HepG2 (cell line): ENCODE measurements around the gene KIF9. TPM values are rescaled to one million over a fixed set of nuclear protein-coding genes. Genes with fewer than 3 reads are reported as not detected.

Experiments
- ATAC-seq: fragments of 200-7000 bp; cut with Tn5 transposase; 3 replicates; pipeline ENCODE4 v1.9.1; 2020; ENCODE audit warnings: mild to moderate bottlenecking, moderate library complexity
- Bru-seq: library from RNA; stranded (reverse); fragments of 400-500 nt; gene quantifications from one replicate; lab custom pipeline; 2021; lab: Mats Ljungman, UMichigan
- BruChase-seq, 2 experiments: library from RNA; stranded (reverse); fragments of 400-500 nt; gene quantifications; one replicate each; lab custom pipeline; 2021; lab: Mats Ljungman, UMichigan
- BruUV-seq: library from RNA; stranded (reverse); fragments of 400-500 nt; replicated peaks from 2 replicates; lab custom pipeline; 2021; lab: Mats Ljungman, UMichigan
- CTCF ChIA-PET: fragments of 300-600 bp; formaldehyde crosslinking; extraction: SDS; loops from one replicate; lab custom pipeline; 2021; ENCODE audit warnings: low total read pairs, inconsistent platforms, low intra/inter-chr PET ratio; lab: Yijun Ruan, JAX
- POLR2A ChIA-PET: fragments of 350-600 bp; sonication (Branson Sonifier 250); formaldehyde crosslinking; loops from one replicate; lab custom pipeline; 2020; ENCODE audit warnings: antibody characterized with exemption, inconsistent platforms; lab: Yijun Ruan, JAX
- DNase-seq: peaks from one replicate; pipeline ENCODE4 v3.0.0-alpha.2; 2015; ENCODE audit warnings: low spot score
- FAIRE-seq: peaks from 3 replicates; lab custom pipeline; 2011; peaks lifted over from hg19 to GRCh38; lab: Jason Lieb, UNC
- H2AFZ ChIP-seq: one replicate; pipeline ENCODE4 v1.6.1; 2011; ENCODE audit warnings: low read length, inconsistent platforms
- H3K27ac ChIP-seq: fragments of 300-600 bp; 3 replicates; pipeline ENCODE4 v1.8.0; 2011; ENCODE audit warnings: mixed run types, mild to moderate bottlenecking, mixed read lengths, low read length, inconsistent platforms; ENCODE audit not compliant: insufficient read depth; ENCODE audit errors: extremely low read length
- H3K27me3 ChIP-seq, 2 experiments: fragments of 200-600 bp in 1 of 2; 2 replicates in 1 of 2; 3 replicates in 1 of 2; pipeline versions ENCODE4 v1.6.0 to v1.8.0; 2011; ENCODE audit warnings: low read length in 2 of 2, mild to moderate bottlenecking in 2 of 2, moderate library complexity in 2 of 2, inconsistent platforms in 1 of 2; ENCODE audit not compliant: insufficient read depth in 2 of 2, control insufficient read depth in 1 of 2
- H3K36me3 ChIP-seq, 2 experiments: fragments of 200-600 bp in 1 of 2; replicated peaks in 1 of 2; 2 replicates in 1 of 2; 3 replicates in 1 of 2; pipeline versions ENCODE4 v1.5.1 to v1.8.0; 2011; ENCODE audit warnings: low read length in 2 of 2, inconsistent platforms in 1 of 2; ENCODE audit not compliant: insufficient read depth in 2 of 2, control insufficient read depth in 1 of 2
- H3K4me1 ChIP-seq: 2 replicates; pipeline ENCODE4 v1.5.1; 2012; ENCODE audit warnings: low read length, inconsistent platforms; ENCODE audit not compliant: insufficient read depth
- H3K4me2 ChIP-seq: 2 replicates; pipeline ENCODE4 v1.6.0; 2011; ENCODE audit warnings: low read depth, low read length, inconsistent platforms
- H3K4me3 ChIP-seq, 3 experiments: fragments of 200-600 bp in 1 of 3; sonication (generic), shearing (Covaris generic) in 1 of 3; replicated peaks in 1 of 3; 2 replicates each; pipeline ENCODE4 v1.5.1; 2011 to 2016; ENCODE audit warnings: low read length in 3 of 3, inconsistent platforms in 2 of 3, low read depth in 2 of 3, mild to moderate bottlenecking in 2 of 3, control low read depth in 1 of 3, mixed read lengths in 1 of 3; ENCODE audit not compliant: insufficient read depth in 1 of 3
- H3K79me2 ChIP-seq: one replicate; pipeline ENCODE4 v1.6.1; 2011; ENCODE audit warnings: low read length, inconsistent platforms; ENCODE audit not compliant: insufficient read depth
- H3K9ac ChIP-seq: 2 replicates; pipeline ENCODE4 v1.6.0; 2011; ENCODE audit warnings: mild to moderate bottlenecking, low read depth, low read length, inconsistent platforms; ENCODE audit not compliant: insufficient read depth
- H3K9me3 ChIP-seq: 2 replicates; pipeline ENCODE4 v1.5.1; 2012; ENCODE audit warnings: mild to moderate bottlenecking, low read length
- H4K20me1 ChIP-seq: 2 replicates; pipeline ENCODE4 v1.6.0; 2011; ENCODE audit warnings: inconsistent platforms, mild to moderate bottlenecking, low read length, moderate library complexity; ENCODE audit not compliant: insufficient read depth
- ADNP ChIP-seq: sonication (generic); formaldehyde crosslinking; IDR thresholded peaks from 2 replicates; pipeline ENCODE4 v1.4.0; 2020; ENCODE audit warnings: missing genetic modification reagents
- ATM ChIP-seq: fragments of 450-650 bp; IDR thresholded peaks from 2 replicates; pipeline ENCODE4 v1.7.1; 2017; ENCODE audit warnings: mild to moderate bottlenecking, borderline replicate concordance
- ERF ChIP-seq: IDR thresholded peaks from 2 replicates; pipeline ENCODE4 v1.6.1; 2018; ENCODE audit warnings: missing biosample characterization, missing genetic modification reagents
- FOXA1 ChIP-seq, 2 experiments: fragments of 450-650 bp in 1 of 2; sonication (generic) in 1 of 2; formaldehyde crosslinking in 1 of 2; IDR thresholded peaks; 2 replicates each; pipeline versions ENCODE4 v1.4.0 to v1.6.1; 2016 to 2020; ENCODE audit warnings: missing genetic modification reagents in 1 of 2
- FUBP1 ChIP-seq: sonication (generic); formaldehyde crosslinking; IDR thresholded peaks from 2 replicates; pipeline ENCODE4 v1.5.1; 2020; ENCODE audit warnings: missing genetic modification reagents, mild to moderate bottlenecking, borderline replicate concordance
- GFI1 ChIP-seq: sonication (generic); formaldehyde crosslinking; IDR thresholded peaks from 2 replicates; pipeline ENCODE4 v1.5.0; 2020; ENCODE audit warnings: missing genetic modification reagents, mild to moderate bottlenecking, borderline replicate concordance
- SALL2 ChIP-seq: sonication (generic); formaldehyde crosslinking; IDR thresholded peaks from 2 replicates; pipeline ENCODE4 v1.8.1; 2023; ENCODE audit warnings: mild to moderate bottlenecking, missing genetic modification reagents, inconsistent platforms
- ZMAT5 ChIP-seq: sonication (generic); formaldehyde crosslinking; IDR thresholded peaks from 2 replicates; pipeline ENCODE4 v1.5.0; 2020; ENCODE audit warnings: mild to moderate bottlenecking, low read depth, missing genetic modification reagents, borderline replicate concordance
- ZNF350 ChIP-seq: sonication (generic); formaldehyde crosslinking; IDR thresholded peaks from 2 replicates; pipeline ENCODE4 v1.4.0; 2020; ENCODE audit warnings: mild to moderate bottlenecking, low read depth, missing genetic modification reagents, borderline replicate concordance
- ZNF432 ChIP-seq: sonication (generic); formaldehyde crosslinking; IDR thresholded peaks from 2 replicates; pipeline ENCODE4 v1.5.0; 2020; ENCODE audit warnings: missing genetic modification reagents, mild to moderate bottlenecking, borderline replicate concordance
- ZNF552 ChIP-seq: sonication (generic); formaldehyde crosslinking; IDR thresholded peaks from 2 replicates; pipeline ENCODE4 v1.9.0; 2022; ENCODE audit warnings: missing genetic modification reagents, mild to moderate bottlenecking, borderline replicate concordance
- WGBS: methylation state at CpG from one replicate; pipeline ENCODE4 v1.1.6; 2017; ENCODE audit warnings: low lambda C conversion rate; 5-methylcytosine and 5-hydroxymethylcytosine counted together
- in situ Hi-C: cut with HindIII; loops from 2 replicates; pipeline ENCODE4 v1.10.0; 2017; ENCODE audit warnings: low pct_unique_long_range_greater_than_20kb; ENCODE audit not compliant: extremely low pct_ligation_motif_present
- intact Hi-C: fragments of 100-400 bp; cut with micrococcal nuclease; formaldehyde crosslinking; loops from one replicate; pipeline ENCODE4 v1.10.0; 2022; ENCODE audit not compliant: unreplicated experiment
- long read RNA-seq, 2 experiments: library from RNA in 1 of 2; library from polyadenylated mRNA in 1 of 2; stranded (forward) in 1 of 2; unstranded in 1 of 2; transcript quantifications; one replicate each; pipeline ENCODE4 v2.0.0, GENCODE V29; 2019 to 2022
- polyA minus RNA-seq, 3 experiments: library from RNA; depleted of rRNA, polyadenylated mRNA; stranded (reverse); fragments of >200 nt; gene quantifications; 2 replicates each; pipeline ENCODE4 v1.2.3, GENCODE V29; 2011; ENCODE audit warnings: low replicate concordance in 1 of 3
- polyA plus RNA-seq, 8 experiments: library from polyadenylated mRNA; depleted of rRNA in 3 of 8; stranded (reverse) in 7 of 8; unstranded in 1 of 8; fragments of >200 nt; fragmentation: Illumina TruSeq in 4 of 8; extraction: Trizol in 4 of 8; gene quantifications; 2 replicates each; pipeline versions ENCODE4 v1.2.1 to v1.2.3, GENCODE V29; 2011 to 2016; ENCODE audit warnings: low read depth in 4 of 8, missing spikeins in 1 of 8, mixed read lengths in 1 of 8; ENCODE audit not compliant: insufficient read depth in 1 of 8
- total RNA-seq, 5 experiments: library from RNA; depleted of rRNA; stranded (reverse); fragments of >200 nt; fragmentation: Illumina TruSeq; extraction: Trizol; gene quantifications; 2 replicates each; pipeline ENCODE4 v1.2.3, GENCODE V29; 2016; ENCODE audit warnings: low read depth in 1 of 5

KIF9 gene, protein sequence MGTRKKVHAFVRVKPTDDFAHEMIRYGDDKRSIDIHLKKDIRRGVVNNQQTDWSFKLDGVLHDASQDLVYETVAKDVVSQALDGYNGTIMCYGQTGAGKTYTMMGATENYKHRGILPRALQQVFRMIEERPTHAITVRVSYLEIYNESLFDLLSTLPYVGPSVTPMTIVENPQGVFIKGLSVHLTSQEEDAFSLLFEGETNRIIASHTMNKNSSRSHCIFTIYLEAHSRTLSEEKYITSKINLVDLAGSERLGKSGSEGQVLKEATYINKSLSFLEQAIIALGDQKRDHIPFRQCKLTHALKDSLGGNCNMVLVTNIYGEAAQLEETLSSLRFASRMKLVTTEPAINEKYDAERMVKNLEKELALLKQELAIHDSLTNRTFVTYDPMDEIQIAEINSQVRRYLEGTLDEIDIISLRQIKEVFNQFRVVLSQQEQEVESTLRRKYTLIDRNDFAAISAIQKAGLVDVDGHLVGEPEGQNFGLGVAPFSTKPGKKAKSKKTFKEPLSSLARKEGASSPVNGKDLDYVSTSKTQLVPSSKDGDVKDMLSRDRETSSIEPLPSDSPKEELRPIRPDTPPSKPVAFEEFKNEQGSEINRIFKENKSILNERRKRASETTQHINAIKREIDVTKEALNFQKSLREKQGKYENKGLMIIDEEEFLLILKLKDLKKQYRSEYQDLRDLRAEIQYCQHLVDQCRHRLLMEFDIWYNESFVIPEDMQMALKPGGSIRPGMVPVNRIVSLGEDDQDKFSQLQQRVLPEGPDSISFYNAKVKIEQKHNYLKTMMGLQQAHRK
- total RNA-seq (2016; rRNA removed; fragmentation: Illumina TruSeq; extraction: Trizol) (16.9 and 18.8 TPM in 2 replicates), polyA plus RNA-seq (2011; rRNA removed) (4.3 and 5.1 TPM in 2 replicates), polyA minus RNA-seq (2011; rRNA and poly(A)+ RNA removed; ENCODE audit: low replicate concordance) (2.9 and 4.0 TPM in 2 replicates), Bru-seq, nascent RNA (percentile 35 among the genes with signal in this experiment), BruChase-seq, experiment 1, labeled RNA remaining after a 6-hour chase (percentile 36 among the genes with signal in this experiment), BruChase-seq, experiment 2, labeled RNA remaining after a 2-hour chase (percentile 35 among the genes with signal in this experiment)
- total RNA-seq (2016; cell fraction: cytosol; rRNA removed; fragmentation: Illumina TruSeq; extraction: Trizol; ENCODE audit: low read depth), result 10.9 and 16.9 TPM in 2 replicates
- total RNA-seq (2016; cell fraction: insoluble cytoplasmic fraction; rRNA removed; fragmentation: Illumina TruSeq; extraction: Trizol), result 15.3 and 20.4 TPM in 2 replicates
- 19.3 and 19.6 TPM in 2 replicates for total RNA-seq (2016; cell fraction: membrane; rRNA removed; fragmentation: Illumina TruSeq; extraction: Trizol)
- 6.5 and 8.7 TPM in 2 replicates for total RNA-seq (2016; cell fraction: nucleus; rRNA removed; fragmentation: Illumina TruSeq; extraction: Trizol)
- 4.9 and 6.2 TPM in 2 replicates for polyA plus RNA-seq (2011; cell fraction: cytosol; rRNA removed)
- 2.4 and 3.5 TPM in 2 replicates for polyA plus RNA-seq (2011; cell fraction: nucleus; rRNA removed)
- 6.2 and 9.4 TPM in 2 replicates for polyA plus RNA-seq (2012)
- polyA plus RNA-seq (2016; cell fraction: cytosol; fragmentation: Illumina TruSeq; extraction: Trizol; ENCODE audit: low read depth), result 16.0 and 22.8 TPM in 2 replicates
- polyA plus RNA-seq (2016; cell fraction: insoluble cytoplasmic fraction; fragmentation: Illumina TruSeq; extraction: Trizol; ENCODE audit: low read depth), result 23.7 and 25.7 TPM in 2 replicates
- 17.7 and 20.7 TPM in 2 replicates for polyA plus RNA-seq (2016; cell fraction: membrane; fragmentation: Illumina TruSeq; extraction: Trizol; ENCODE audit: low read depth)
- 8.4 and 11.9 TPM in 2 replicates for polyA plus RNA-seq (2016; cell fraction: nucleus; fragmentation: Illumina TruSeq; extraction: Trizol; ENCODE audit: insufficient read depth, low read depth)
- polyA minus RNA-seq (2011; cell fraction: cytosol; rRNA and poly(A)+ RNA removed), result 2.3 and 4.0 TPM in 2 replicates
- 6.1 and 6.7 TPM in 2 replicates for polyA minus RNA-seq (2011; cell fraction: nucleus; rRNA and poly(A)+ RNA removed)
- long read RNA-seq, experiment 1, transcript KIF9-205 (3 exons, 633 nt), result major isoform, 12 of 13 reads
- long read RNA-seq, experiment 1, partial matches to known transcripts, result 0 of 13 reads
- long read RNA-seq, experiment 1, other reads (novel, unspliced or antisense), result 1 of 13 reads
- long read RNA-seq, experiment 2, transcript KIF9-205 (3 exons, 633 nt), result major isoform, 8 of 15 reads
- long read RNA-seq, experiment 2, partial matches to known transcripts, result 1 of 15 reads
- long read RNA-seq, experiment 2, other reads (novel, unspliced or antisense), result 3 of 15 reads

DNA sequence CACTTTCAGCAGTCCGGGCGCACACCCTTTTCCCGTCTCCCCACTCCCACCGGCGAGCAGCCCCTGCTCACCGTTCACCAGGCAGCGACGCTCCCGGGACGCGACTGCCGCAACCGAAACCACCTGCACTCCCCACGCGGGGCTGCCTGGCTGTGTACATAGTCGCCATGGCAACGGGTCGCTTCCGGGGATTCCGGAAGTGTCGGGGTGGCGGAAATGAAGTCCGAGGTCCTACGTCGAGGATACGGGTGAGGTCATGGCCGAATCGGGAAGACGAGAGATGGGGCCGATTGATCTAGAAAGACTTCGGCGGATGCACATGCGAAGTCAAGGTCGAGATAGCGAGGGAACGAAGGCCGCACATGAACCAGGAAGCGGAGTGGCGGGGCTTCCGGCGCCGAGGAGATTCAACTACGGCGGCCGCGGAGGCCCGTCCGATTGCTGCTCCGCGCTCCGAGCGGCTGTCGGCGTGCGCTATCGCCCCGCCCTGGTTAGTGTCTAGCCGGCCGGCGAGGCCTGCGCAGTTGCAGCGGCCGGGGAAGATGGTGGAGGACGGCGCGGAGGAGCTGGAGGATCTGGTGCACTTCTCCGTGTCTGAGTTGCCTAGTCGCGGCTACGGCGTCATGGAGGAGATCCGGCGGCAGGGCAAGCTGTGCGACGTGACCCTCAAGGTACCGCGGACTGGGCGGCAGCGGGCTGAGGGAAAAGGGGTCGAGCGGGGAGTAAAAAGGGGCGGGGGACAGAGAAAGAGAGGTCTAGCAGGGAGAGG, at the start of gene KIF9, which contains the start of gene KLHL18:
TSS of gene KIF9 (minus strand) at position 376 of the 769 bp plus-strand sequence. CDS start 5,425 bp downstream, outside the sequence.
TSS of gene KLHL18 (plus strand) at position 521 of the 769 bp plus-strand sequence. CDS start at position 543, 22 bp downstream.
- Histone ChIP-seq H3K4me2 (peak within 1 kb of the TSS; percentile 82), H3K4me3 (peak within 1 kb of the TSS; percentile 74 to 89 (median 86)), H3K9ac (peak within 1 kb of the TSS; percentile 87), H3K79me2 (peaks cover 48% of the 10 kb centered on the region), H3K4me1 (peaks cover 44% of the 10 kb centered on the region), H3K27me3 (no peaks in the 10 kb centered on the region; a peak in 1 of 5 replicates), H3K9me3 (no peaks in the 10 kb centered on the region), H4K20me1 (no peaks in the 10 kb centered on the region), H3K36me3 (no peaks in the 10 kb centered on the region; a peak in 1 of 5 replicates), H2AFZ (peak within 1 kb of the TSS; percentile 44), H3K27ac (peak within 1 kb of the TSS; percentile 86)
- WGBS, result under 1% methylated on average over 56 of the region's 82 CpGs
- ChIA-PET CTCF (interaction anchor here (1.6 to 2.7 kb wide), 2 partner anchors 32 to 42 kb away, joined by 3 to 12 read pairs; no protein-coding TSS in a partner anchor), POLR2A (interaction anchor here (0.6 to 2.6 kb wide), 10 partner anchors 11 to 161 kb away, joined by 3 to 12 read pairs (median 3); partner anchors contain the start of genes PTPN23 and SETD2)
- no TSS peak for BruUV-seq
- intact Hi-C loops (no loop called here), in situ Hi-C loops (loop anchor here (5.0 kb wide), 1 partner anchor 40 kb away; no protein-coding TSS in a partner anchor)
- FAIRE-seq, result peak; percentile 87
- peak; percentile 91 for ATAC-seq
- DNase-seq, result peak; percentile 92
- no peak for TF ChIP-seq FUBP1 (CRISPR knock-in tag)
- peak; percentile 53; the same call in 1 of the 2 replicates for TF ChIP-seq ZNF552 (CRISPR knock-in tag)
- TF ChIP-seq SALL2 (CRISPR knock-in tag), result peak; percentile 84
- peak; percentile 27; the same call in 1 of the 2 replicates for TF ChIP-seq ZMAT5 (CRISPR knock-in tag)
- peak; percentile 93 for TF ChIP-seq ZNF350 (CRISPR knock-in tag)
- no peak for TF ChIP-seq ADNP (CRISPR knock-in tag)
- TF ChIP-seq FOXA1 (IDR thresholded peaks at IDR 0.05), result peak; percentile 74
- peak; percentile 100 for TF ChIP-seq FOXA1 (CRISPR knock-in tag; IDR thresholded peaks at IDR 0.05)
- TF ChIP-seq ERF (CRISPR knock-in tag), result peak; percentile 93
- no peak for TF ChIP-seq ATM
- TF ChIP-seq GFI1 (CRISPR knock-in tag), result peak; percentile 68; the same call in 1 of the 2 replicates
- TF ChIP-seq ZNF432 (CRISPR knock-in tag), result no peak
